HG02885 (cell line): Measurements from ENCODE around the gene GMPR2.

Experiments
- ATAC-seq: cut with Tn5 transposase; IDR thresholded peaks from one replicate; pipeline ENCODE4 v1.9.1; 2021; ENCODE audit warnings: mild to moderate bottlenecking; ENCODE audit not compliant: unreplicated experiment, poor library complexity

The GMPR2 gene

GRCh38 chr14:24232645-24233537 is at the start of gene GMPR2:
Gene GMPR2 (plus strand): TSS chr14:24232929. CDS start chr14:24233254, 325 bp downstream.
- peak; percentile 67 for ATAC-seq

- no peak for ATAC-seq
These were observed 49.7 kb upstream of the GMPR2 start for GRCh38 chr14:24183014-24183481.

- no peak for ATAC-seq
These were observed 48.4 kb upstream of the GMPR2 start for GRCh38 chr14:24184104-24184970.

- no peak for ATAC-seq
These were observed 47.7 kb upstream of the GMPR2 start for GRCh38 chr14:24185026-24185425.

GRCh38 chr14:24185741-24186140 is 47.0 kb upstream of the GMPR2 start:
- ATAC-seq, result no peak

- ATAC-seq, result no peak
These were observed 45.7 kb upstream of the GMPR2 start for GRCh38 chr14:24186831-24187538.

GRCh38 chr14:24187539-24187915 is 45.2 kb upstream of the GMPR2 start:
- no peak for ATAC-seq

GRCh38 chr14:24188251-24189058 is 44.3 kb upstream of the GMPR2 start, which contains the start of gene IPO4:
Gene IPO4 (minus strand): TSS chr14:24188816. CDS start chr14:24188787, 29 bp downstream.
- ATAC-seq, result peak; percentile 93

- ATAC-seq, result no peak
These were observed 43.7 kb upstream of the GMPR2 start for GRCh38 chr14:24189059-24189375.

- ATAC-seq, result no peak
These were observed 43.3 kb upstream of the GMPR2 start for GRCh38 chr14:24189460-24189859.

- no peak for ATAC-seq
These were observed 42.3 kb upstream of the GMPR2 start for GRCh38 chr14:24190416-24190815.

- ATAC-seq, result no peak
These were observed 39.8 kb upstream of the GMPR2 start for GRCh38 chr14:24192933-24193332.

- no peak for ATAC-seq
These were observed 38.4 kb upstream of the GMPR2 start for GRCh38 chr14:24194186-24194872.

GRCh38 chr14:24194873-24195185 is 37.9 kb upstream of the GMPR2 start:
- no peak for ATAC-seq

GRCh38 chr14:24195186-24196070 is 37.3 kb upstream of the GMPR2 start, which contains the start of gene TM9SF1:
Gene TM9SF1 (minus strand): TSS chr14:24195441. CDS start chr14:24195019, 422 bp downstream.
- peak; percentile 87 for ATAC-seq

GRCh38 chr14:24196071-24197055 is 36.4 kb upstream of the GMPR2 start:
- ATAC-seq, result peak; percentile 19

- ATAC-seq, result no peak
These were observed 35.7 kb upstream of the GMPR2 start for GRCh38 chr14:24197056-24197450.
